ENCODE measurements around the gene PAK1.

Gene PAK1

GRCh38 chr11:77379934-77380333, 94.0 kb downstream of the PAK1 start:
- TF ChIP-seq ESRRG (CRISPR knock-in tag; IDR thresholded peaks at IDR 0.05) (no peak), ZNF70 (CRISPR knock-in tag; IDR thresholded peaks at IDR 0.05) (no peak), ZFP3 (CRISPR knock-in tag; IDR thresholded peaks at IDR 0.05) (no peak), ZNF565 (CRISPR knock-in tag; conservative IDR thresholded peaks at IDR 0.05; ENCODE audit: low read depth) (no peak), BACH2 (CRISPR knock-in tag; IDR thresholded peaks at IDR 0.05; ENCODE audit: borderline replicate concordance) (no peak), PATZ1 (CRISPR knock-in tag; IDR thresholded peaks at IDR 0.05; ENCODE audit: borderline replicate concordance) (no peak), ISL1 (CRISPR knock-in tag; IDR thresholded peaks at IDR 0.05) (no peak), GLIS3 (CRISPR knock-in tag; IDR thresholded peaks at IDR 0.05) (no peak), CREB5 (CRISPR knock-in tag; IDR thresholded peaks at IDR 0.05; ENCODE audit: low read depth) (no peak), TCF4 (CRISPR knock-in tag; IDR thresholded peaks at IDR 0.05; ENCODE audit: borderline replicate concordance) (no peak), RARB (CRISPR knock-in tag; IDR thresholded peaks at IDR 0.05) (no peak), ZNF8 (CRISPR knock-in tag; IDR thresholded peaks at IDR 0.05) (no peak), ZFP30 (CRISPR knock-in tag; IDR thresholded peaks at IDR 0.05) (no peak), PPARA (CRISPR knock-in tag; IDR thresholded peaks at IDR 0.05; ENCODE audit: borderline replicate concordance) (no peak), ZC3H10 (CRISPR knock-in tag; IDR thresholded peaks at IDR 0.05) (no peak), TSHZ2 (CRISPR knock-in tag; IDR thresholded peaks at IDR 0.05) (no peak), TOX (CRISPR knock-in tag; IDR thresholded peaks at IDR 0.05; ENCODE audit: borderline replicate concordance) (no peak)

GRCh38 chr11:77379253-77379652, 94.6 kb downstream of the PAK1 start:
- no peak for TF ChIP-seq BACH2 (CRISPR knock-in tag; IDR thresholded peaks at IDR 0.05; ENCODE audit: borderline replicate concordance)
- no peak for TF ChIP-seq ARNTL (CRISPR knock-in tag; IDR thresholded peaks at IDR 0.05; ENCODE audit: borderline replicate concordance, low read depth)
- no peak for TF ChIP-seq CSDC2 (CRISPR knock-in tag; IDR thresholded peaks at IDR 0.05)
- no peak for TF ChIP-seq ZNF565 (CRISPR knock-in tag; conservative IDR thresholded peaks at IDR 0.05; ENCODE audit: low read depth)
- TF ChIP-seq POU6F1 (CRISPR knock-in tag; IDR thresholded peaks at IDR 0.05; ENCODE audit: borderline replicate concordance, low read depth), result no peak
- no peak for TF ChIP-seq ZC3H10 (CRISPR knock-in tag; IDR thresholded peaks at IDR 0.05)
- no peak for TF ChIP-seq CREB5 (CRISPR knock-in tag; IDR thresholded peaks at IDR 0.05; ENCODE audit: low read depth)
- no peak for TF ChIP-seq ZFP3 (CRISPR knock-in tag; IDR thresholded peaks at IDR 0.05)

More at GRCh38 chr11:77379934-77380333, 94.0 kb downstream of the PAK1 start:
- no peak for ATAC-seq

GRCh38 chr11:77377734-77378133, 96.2 kb downstream of the PAK1 start:
- peak; percentile 45 for ATAC-seq

More at GRCh38 chr11:77379253-77379652, 94.6 kb downstream of the PAK1 start:
- peak; percentile 64 for ATAC-seq

More at GRCh38 chr11:77377734-77378133, 96.2 kb downstream of the PAK1 start:
- TF ChIP-seq ESRRG (CRISPR knock-in tag; IDR thresholded peaks at IDR 0.05) (no peak), SNAI2 (CRISPR knock-in tag; IDR thresholded peaks at IDR 0.05) (no peak), RARB (CRISPR knock-in tag; IDR thresholded peaks at IDR 0.05) (no peak), POU6F1 (CRISPR knock-in tag; IDR thresholded peaks at IDR 0.05; ENCODE audit: borderline replicate concordance, low read depth) (no peak), TOX (CRISPR knock-in tag; IDR thresholded peaks at IDR 0.05; ENCODE audit: borderline replicate concordance) (no peak), ZC3H10 (CRISPR knock-in tag; IDR thresholded peaks at IDR 0.05) (no peak), ISL1 (CRISPR knock-in tag; IDR thresholded peaks at IDR 0.05) (no peak), ZFP3 (CRISPR knock-in tag; IDR thresholded peaks at IDR 0.05) (no peak), CREB5 (CRISPR knock-in tag; IDR thresholded peaks at IDR 0.05; ENCODE audit: low read depth) (no peak), ARNTL (CRISPR knock-in tag; IDR thresholded peaks at IDR 0.05; ENCODE audit: borderline replicate concordance, low read depth) (no peak), ZNF70 (CRISPR knock-in tag; IDR thresholded peaks at IDR 0.05) (no peak), OSR1 (CRISPR knock-in tag; IDR thresholded peaks at IDR 0.05) (no peak), GLIS3 (CRISPR knock-in tag; IDR thresholded peaks at IDR 0.05) (no peak), TCF4 (CRISPR knock-in tag; IDR thresholded peaks at IDR 0.05; ENCODE audit: borderline replicate concordance) (no peak), ZNF8 (CRISPR knock-in tag; IDR thresholded peaks at IDR 0.05) (no peak)

Measured in SK-N-SH treated with all-trans-retinoic acid at 6 μM for 48 hours (cell line).